Neutrophil (primary cell): ENCODE data around the gene NPBWR2.

Experiments used
- H3K27ac ChIP-seq: fragments of 200-600 bp; sonication (generic); 2 replicates; pipeline ENCODE4 v1.5.1; 2016; ENCODE audit warnings: mild to moderate bottlenecking, moderate library complexity
- H3K27me3 ChIP-seq: fragments of 200-600 bp; sonication (generic); 2 replicates; pipeline ENCODE4 v1.6.0; 2016; ENCODE audit warnings: mild to moderate bottlenecking
- H3K36me3 ChIP-seq: fragments of 200-600 bp; sonication (generic); 2 replicates; pipeline ENCODE4 v1.5.1; 2017
- H3K4me1 ChIP-seq, 2 experiments: fragments of 200-600 bp in 1 of 2; sonication (generic) in 1 of 2; 1 replicate in 1 of 2; 2 replicates in 1 of 2; pipeline versions ENCODE4 v1.5.1 to v1.6.1; 2013 to 2016; ENCODE audit warnings: low read depth in 1 of 2, low read length in 1 of 2, mild to moderate bottlenecking in 1 of 2, moderate library complexity in 1 of 2; ENCODE audit not compliant: control insufficient read depth in 1 of 2, insufficient read depth in 1 of 2
- H3K4me3 ChIP-seq, 2 experiments: fragments of 200-600 bp in 1 of 2; sonication (generic) in 1 of 2; 1 replicate in 1 of 2; 2 replicates in 1 of 2; pipeline ENCODE4 v1.5.1; 2013 to 2016; ENCODE audit warnings: low read depth in 1 of 2, low read length in 1 of 2, mild to moderate bottlenecking in 1 of 2, moderate library complexity in 1 of 2
- H3K9me3 ChIP-seq: fragments of 200-600 bp; sonication (generic); 2 replicates; pipeline ENCODE4 v1.5.1; 2016
- TF ChIP-seq, protein P1 (sequence below): fragments of 200-600 bp; sonication (generic); IDR thresholded peaks from 2 replicates; pipeline ENCODE4 v1.5.1; 2016; ENCODE audit warnings: antibody characterized with exemption

Gene NPBWR2

DNA sequence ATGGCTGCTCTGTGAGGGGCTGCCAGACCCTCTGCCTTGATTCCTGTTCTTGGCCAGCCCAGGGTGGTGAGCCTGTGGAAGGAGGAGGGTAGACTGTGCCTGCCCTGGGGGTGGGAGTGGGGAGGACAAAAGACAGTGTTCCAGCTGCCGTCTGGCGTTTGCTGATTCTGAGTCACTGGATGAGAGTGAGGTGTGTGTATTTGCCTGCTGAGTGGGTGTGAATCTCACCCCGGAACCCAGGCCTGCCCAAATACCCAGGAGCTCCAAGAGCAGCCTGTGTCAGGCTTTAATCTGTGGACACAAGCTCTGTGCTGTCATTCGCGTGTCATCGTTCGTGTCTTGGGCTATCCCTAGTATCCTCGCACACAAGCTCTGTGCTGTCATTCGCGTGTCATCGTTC lies 20.6 kb downstream of the NPBWR2 start:
- Histone ChIP-seq H3K27me3 (peaks cover 28% of the 10 kb centered on the region), H3K9me3 (no peaks in the 10 kb centered on the region), H3K36me3 (no peaks in the 10 kb centered on the region), H3K27ac (no peak overlapping the region), H3K4me3 (no peak overlapping the region), H3K4me1 (peaks cover 28 to 33% of the 10 kb centered on the region in 2 experiments)
- TF ChIP-seq, protein P1, sequence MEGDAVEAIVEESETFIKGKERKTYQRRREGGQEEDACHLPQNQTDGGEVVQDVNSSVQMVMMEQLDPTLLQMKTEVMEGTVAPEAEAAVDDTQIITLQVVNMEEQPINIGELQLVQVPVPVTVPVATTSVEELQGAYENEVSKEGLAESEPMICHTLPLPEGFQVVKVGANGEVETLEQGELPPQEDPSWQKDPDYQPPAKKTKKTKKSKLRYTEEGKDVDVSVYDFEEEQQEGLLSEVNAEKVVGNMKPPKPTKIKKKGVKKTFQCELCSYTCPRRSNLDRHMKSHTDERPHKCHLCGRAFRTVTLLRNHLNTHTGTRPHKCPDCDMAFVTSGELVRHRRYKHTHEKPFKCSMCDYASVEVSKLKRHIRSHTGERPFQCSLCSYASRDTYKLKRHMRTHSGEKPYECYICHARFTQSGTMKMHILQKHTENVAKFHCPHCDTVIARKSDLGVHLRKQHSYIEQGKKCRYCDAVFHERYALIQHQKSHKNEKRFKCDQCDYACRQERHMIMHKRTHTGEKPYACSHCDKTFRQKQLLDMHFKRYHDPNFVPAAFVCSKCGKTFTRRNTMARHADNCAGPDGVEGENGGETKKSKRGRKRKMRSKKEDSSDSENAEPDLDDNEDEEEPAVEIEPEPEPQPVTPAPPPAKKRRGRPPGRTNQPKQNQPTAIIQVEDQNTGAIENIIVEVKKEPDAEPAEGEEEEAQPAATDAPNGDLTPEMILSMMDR = no peak

DNA sequence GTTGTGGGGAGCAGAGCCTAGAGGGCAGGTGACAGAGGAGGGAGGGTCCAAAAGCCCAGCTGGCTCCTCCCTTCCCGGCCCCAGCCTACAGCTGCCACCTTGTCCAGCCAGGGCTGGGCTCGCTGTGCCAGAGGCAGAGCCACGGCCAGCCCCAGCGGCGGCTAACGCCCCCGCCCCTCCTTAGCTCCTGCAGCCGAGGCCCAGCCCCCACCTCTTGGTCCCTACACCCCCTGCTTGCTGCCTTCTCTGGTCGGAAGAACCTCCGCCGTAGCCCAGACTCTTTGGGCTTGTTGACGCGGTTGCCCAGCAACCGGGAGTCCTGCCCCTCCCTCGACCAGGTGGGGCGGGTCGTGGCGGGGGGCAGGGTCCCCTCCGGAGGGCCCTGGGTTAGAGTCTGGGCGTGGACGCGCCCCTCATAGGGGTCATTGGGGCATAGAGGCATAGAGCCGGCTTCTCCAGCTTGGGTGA lies 22.6 kb downstream of the NPBWR2 start:
- peak overlapping the region; percentile 97 to 100 for H3K4me3 ChIP-seq

DNA sequence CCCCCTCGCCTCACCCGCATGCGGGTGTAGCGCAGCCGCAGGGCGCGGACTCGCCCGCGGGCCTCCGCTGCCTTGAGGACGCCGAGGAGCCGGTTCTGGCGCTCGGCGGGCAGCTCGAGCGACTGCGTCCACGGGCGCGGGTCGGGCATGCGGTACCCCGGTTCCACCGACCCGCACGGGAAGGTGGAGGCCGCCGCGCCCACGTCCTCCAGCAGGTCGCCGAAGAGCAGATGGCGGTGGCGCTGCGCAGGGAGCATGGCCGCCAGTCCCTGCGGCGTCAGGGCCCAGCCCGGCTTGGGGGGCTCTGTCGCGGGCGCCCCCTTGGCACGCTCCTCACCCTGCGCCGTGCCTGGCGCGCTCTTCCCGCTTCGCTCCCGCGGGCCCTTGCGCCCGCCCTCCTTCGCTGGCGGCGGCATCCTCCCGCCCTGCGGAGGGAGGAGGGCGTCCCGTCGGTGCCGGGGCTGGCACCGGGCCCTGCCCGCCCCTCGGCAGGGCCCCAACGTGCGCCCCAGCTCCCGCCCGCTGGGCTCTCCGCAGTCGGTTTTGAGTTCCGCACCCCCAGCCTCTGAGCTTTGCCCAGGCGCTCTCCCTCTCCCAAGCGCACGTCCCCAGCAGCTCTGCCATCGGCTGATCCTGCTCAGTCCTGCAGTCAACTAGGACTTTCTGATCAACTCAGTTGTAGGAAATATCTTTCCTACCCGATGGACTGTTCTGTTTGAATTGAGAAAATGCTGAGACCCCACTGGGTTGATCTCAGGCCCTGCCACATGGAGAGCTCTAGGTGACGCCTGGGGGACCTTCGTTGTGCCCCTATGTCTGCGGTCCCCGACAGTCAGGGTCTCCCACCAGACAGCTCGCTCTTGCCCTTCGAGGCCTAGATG lies 23.3 kb downstream of the NPBWR2 start, which contains the start of gene LKAAEAR1:
Gene LKAAEAR1, minus strand, starts transcription at position 595 of the 881 bp plus-strand sequence. Its CDS starts 179 bp downstream, at position 416.
- peaks cover 44 to 51% of the 10 kb centered on the region in 2 experiments for H3K4me1 ChIP-seq
- peak within 1 kb of the TSS; percentile 97 to 100 for H3K4me3 ChIP-seq
- peak within 1 kb of the TSS; percentile 99 for H3K27ac ChIP-seq
- H3K27me3 ChIP-seq = peaks cover 28% of the 10 kb centered on the region
- TF ChIP-seq, protein P1 = no peak
- no peaks in the 10 kb centered on the region for H3K36me3 ChIP-seq
- no peaks in the 10 kb centered on the region for H3K9me3 ChIP-seq

More for the DNA sequence above, 22.6 kb downstream of the NPBWR2 start:
- Histone ChIP-seq H3K36me3 (no peaks in the 10 kb centered on the region), H3K9me3 (no peaks in the 10 kb centered on the region), H3K27ac (no peak overlapping the region), H3K4me1 (peaks cover 44 to 51% of the 10 kb centered on the region in 2 experiments), H3K27me3 (peaks cover 28% of the 10 kb centered on the region)
- TF ChIP-seq, protein P1 = no peak

DNA sequence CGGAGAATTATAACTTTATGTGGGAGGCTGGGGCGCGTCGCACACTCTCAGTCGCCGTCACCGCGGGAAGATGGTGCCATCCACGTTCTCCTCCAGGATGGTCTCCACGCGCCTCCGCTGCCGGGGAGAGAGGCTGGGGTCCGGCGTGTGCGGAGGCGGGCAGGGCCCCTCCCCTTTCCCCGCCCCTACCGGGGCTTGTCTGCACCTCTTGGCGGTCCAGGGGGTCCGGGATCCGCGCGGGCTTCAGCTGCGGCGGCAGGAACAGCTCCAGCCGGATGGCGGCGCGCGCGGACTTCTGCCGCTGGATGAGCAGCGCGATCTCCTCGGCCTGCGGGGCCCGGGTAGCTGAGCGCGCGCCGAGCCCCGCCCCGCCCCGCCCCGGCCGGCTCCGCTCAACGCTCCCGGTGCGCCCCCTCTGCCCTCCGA lies 24.0 kb downstream of the NPBWR2 start:
- H3K27ac ChIP-seq = peak overlapping the region; percentile 99
- H3K9me3 ChIP-seq = no peaks in the 10 kb centered on the region
- TF ChIP-seq, protein P1 = peak; percentile 89
- H3K27me3 ChIP-seq = peaks cover 28% of the 10 kb centered on the region
- peaks cover 46 to 51% of the 10 kb centered on the region in 2 experiments for H3K4me1 ChIP-seq
- no peaks in the 10 kb centered on the region for H3K36me3 ChIP-seq
- H3K4me3 ChIP-seq = peak overlapping the region; percentile 97 to 100

DNA sequence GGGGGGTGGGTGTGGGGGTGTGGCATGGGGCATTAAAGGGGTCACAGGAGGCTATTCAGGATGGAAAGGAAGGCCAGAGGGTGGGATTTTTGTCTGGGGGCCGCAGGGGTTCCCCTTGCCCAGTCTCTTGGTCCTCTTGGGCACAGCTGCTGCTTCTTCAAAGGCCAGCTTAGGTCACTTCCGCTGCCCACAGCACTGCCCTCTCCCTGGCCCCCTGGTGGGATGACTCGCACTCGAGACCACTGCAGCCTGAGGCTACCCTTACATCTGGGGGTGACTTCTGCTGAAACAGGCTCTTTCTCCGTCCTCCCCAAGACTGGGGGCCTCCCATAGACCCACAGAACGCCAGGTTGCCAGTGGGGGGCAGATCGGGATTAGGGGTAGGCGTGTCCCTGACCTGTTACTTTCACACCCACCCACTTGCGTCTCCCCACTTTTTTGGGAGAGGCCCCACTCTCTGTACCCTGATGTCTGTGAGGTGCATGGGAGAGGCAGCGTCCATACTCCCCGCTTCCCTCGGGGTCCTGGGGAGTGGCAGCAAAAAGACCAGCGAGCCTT lies 24.5 kb downstream of the NPBWR2 start:
- H3K4me1 ChIP-seq = peaks cover 51% of the 10 kb centered on the region in 2 experiments
- H3K36me3 ChIP-seq = no peaks in the 10 kb centered on the region
- H3K4me3 ChIP-seq = peak overlapping the region; percentile 97 to 100
- H3K27ac ChIP-seq = peak overlapping the region; percentile 99
- H3K27me3 ChIP-seq = peaks cover 28% of the 10 kb centered on the region
- no peaks in the 10 kb centered on the region for H3K9me3 ChIP-seq
- TF ChIP-seq, protein P1 = no peak
